K562 (cell line): ENCODE results near the gene SLC35E1. TPM values are rescaled to one million over a fixed set of nuclear protein-coding genes. Genes with fewer than 3 reads are reported as not detected.

Experiments
- ATAC-seq: fragments of 200-7000 bp; cut with Tn5 transposase; 3 replicates; pipeline ENCODE4 v1.9.1; 2020; ENCODE audit warnings: moderate library complexity
- BruUV-seq: library from RNA; stranded (reverse); fragments of 400-500 nt; replicated peaks from 2 replicates; lab custom pipeline; 2021; lab: Mats Ljungman, UMichigan
- CTCF ChIA-PET: fragments of 300-600 bp; formaldehyde crosslinking; extraction: SDS; loops from one replicate; lab custom pipeline; 2021; ENCODE audit warnings: low intra/inter-chr PET ratio; lab: Yijun Ruan, JAX
- POLR2A ChIA-PET: fragments of 300-600, 350-650 bp; sonication (Branson Sonifier 250); formaldehyde crosslinking; extraction: SDS; loops from one replicate; lab custom pipeline; 2021; ENCODE audit warnings: antibody characterized with exemption, inconsistent platforms; lab: Yijun Ruan, JAX
- DNase-seq, 4 experiments: peaks; one replicate each; pipeline versions ENCODE4 v3.0.0 to v3.0.0-alpha.2; 2011 to 2018; ENCODE audit warnings: low spot score in 3 of 4, mixed read lengths in 3 of 4; ENCODE audit errors: extremely low read depth in 1 of 4
- FAIRE-seq: peaks from 2 replicates; lab custom pipeline; 2011; peaks lifted over from hg19 to GRCh38; lab: Jason Lieb, UNC
- H2AFZ ChIP-seq: 2 replicates; pipeline ENCODE4 v1.6.0; 2011; ENCODE audit warnings: low read depth, low read length, control low read depth, inconsistent platforms
- H3K27ac ChIP-seq: fragments of 200-600 bp; 3 replicates; pipeline ENCODE4 v1.8.0; 2011; ENCODE audit warnings: low read depth, mild to moderate bottlenecking, control low read depth, inconsistent platforms, low read length, moderate library complexity, mixed read lengths; ENCODE audit errors: extremely low read depth
- H3K27me3 ChIP-seq, 2 experiments: fragments of 300-600 bp in 1 of 2; 2 replicates in 1 of 2; 3 replicates in 1 of 2; pipeline versions ENCODE4 v1.6.0 to v1.8.0; 2011; ENCODE audit warnings: inconsistent platforms in 2 of 2, low read length in 2 of 2, mild to moderate bottlenecking in 1 of 2, mixed read lengths in 1 of 2, moderate library complexity in 1 of 2; ENCODE audit not compliant: control insufficient read depth in 2 of 2, insufficient read depth in 2 of 2
- H3K36me3 ChIP-seq: fragments of 300-600 bp; 3 replicates; pipeline ENCODE4 v1.8.0; 2011; ENCODE audit warnings: mild to moderate bottlenecking, low read length, inconsistent platforms; ENCODE audit not compliant: control insufficient read depth, insufficient read depth
- H3K4me1 ChIP-seq, 2 experiments: fragments of 200-600 bp in 1 of 2; replicated peaks in 1 of 2; 2 replicates in 1 of 2; 3 replicates in 1 of 2; pipeline versions ENCODE4 v1.5.1 to v1.8.0; 2011; ENCODE audit warnings: inconsistent platforms in 2 of 2, low read length in 2 of 2, mild to moderate bottlenecking in 1 of 2, mixed read lengths in 1 of 2, moderate library complexity in 1 of 2; ENCODE audit not compliant: control insufficient read depth in 2 of 2, insufficient read depth in 2 of 2
- H3K4me2 ChIP-seq: 2 replicates; pipeline ENCODE4 v1.6.1; 2011; ENCODE audit warnings: low read length, control low read depth, inconsistent platforms, mixed read lengths; ENCODE audit not compliant: insufficient read depth
- H3K4me3 ChIP-seq: fragments of 200-600 bp; sonication (generic), shearing (Covaris generic); 2 replicates; pipeline ENCODE4 v1.5.1; 2016; ENCODE audit warnings: control low read depth, inconsistent platforms
- H3K79me2 ChIP-seq: fragments of 200-600 bp; 3 replicates; pipeline ENCODE4 v1.8.0; 2011; ENCODE audit warnings: low read length, inconsistent platforms; ENCODE audit not compliant: control insufficient read depth, insufficient read depth
- H3K9ac ChIP-seq, 2 experiments: 2 replicates each; pipeline versions ENCODE4 v1.6.0 to v1.6.1; 2011; ENCODE audit warnings: low read depth in 2 of 2, low read length in 2 of 2, control low read depth in 1 of 2, inconsistent platforms in 1 of 2, mild to moderate bottlenecking in 1 of 2, mixed read lengths in 1 of 2; ENCODE audit not compliant: insufficient read depth in 1 of 2
- H3K9me1 ChIP-seq: one replicate; pipeline ENCODE4 v1.6.0; 2011; ENCODE audit warnings: inconsistent platforms, mild to moderate bottlenecking, low read length, moderate library complexity; ENCODE audit not compliant: control insufficient read depth, insufficient read depth
- H3K9me3 ChIP-seq: replicated peaks from 2 replicates; pipeline ENCODE4 v1.5.1; 2011; ENCODE audit warnings: low read depth, low read length, inconsistent platforms; ENCODE audit not compliant: control insufficient read depth, insufficient read depth
- H4K20me1 ChIP-seq: replicated peaks from 2 replicates; pipeline ENCODE4 v1.6.1; 2011; ENCODE audit warnings: low read length, inconsistent platforms, mixed read lengths; ENCODE audit not compliant: control insufficient read depth, insufficient read depth
- CBX3 ChIP-seq, 2 experiments: IDR thresholded peaks; 1 replicate in 1 of 2; 2 replicates in 1 of 2; pipeline ENCODE4 v1.6.1; 2012; ENCODE audit warnings: inconsistent platforms in 2 of 2, low read length in 2 of 2, borderline replicate concordance in 1 of 2, control low read depth in 1 of 2
- CXXC5 ChIP-seq: fragments of 250-450 bp; sonication (Bioruptor Pico); IDR thresholded peaks from 2 replicates; pipeline ENCODE4 v1.8.0; 2022; ENCODE audit warnings: inconsistent platforms, mild to moderate bottlenecking, moderate library complexity
- MXI1 ChIP-seq: IDR thresholded peaks from 2 replicates; pipeline ENCODE4 v1.6.1; 2011; ENCODE audit warnings: low read depth, mild to moderate bottlenecking, improper control_type of control experiment, low read length
- NONO ChIP-seq, 2 experiments: fragments of 200-400 bp in 1 of 2; fragments of 450-650 bp in 1 of 2; formaldehyde crosslinking in 1 of 2; IDR thresholded peaks; 2 replicates each; pipeline ENCODE4 v1.6.1; 2017; ENCODE audit warnings: low read depth in 2 of 2, mild to moderate bottlenecking in 2 of 2, moderate library complexity in 2 of 2, low read length in 1 of 2
- PHB ChIP-seq: fragments of 250-450 bp; sonication (Bioruptor Pico); IDR thresholded peaks from 2 replicates; pipeline ENCODE4 v1.5.0; 2021
- TCF3 ChIP-seq: sonication (generic); formaldehyde crosslinking; IDR thresholded peaks from 2 replicates; pipeline ENCODE4 v1.4.0; 2020; ENCODE audit warnings: mild to moderate bottlenecking, missing genetic modification reagents
- ZNF431 ChIP-seq: sonication (generic); formaldehyde crosslinking; IDR thresholded peaks from 2 replicates; pipeline ENCODE4 v1.8.0; 2022; ENCODE audit warnings: mild to moderate bottlenecking, missing genetic modification reagents
- WGBS: fragments of 100-300 bp; shearing (Covaris generic); methylation state at CpG from one replicate; pipeline ENCODE4 v1.1.6; 2016; ENCODE audit warnings: low coverage, mixed read lengths; ENCODE audit not compliant: insufficient coverage; ENCODE audit errors: missing lambda C conversion rate; 5-methylcytosine and 5-hydroxymethylcytosine counted together
- in situ Hi-C: fragments of 300-500 bp; cut with MboI; formaldehyde crosslinking; loops from 4 replicates; pipeline ENCODE4 v1.15.0; 2018; ENCODE audit warnings: inconsistent platforms, mixed read lengths
- intact Hi-C: fragments of 100-400 bp; cut with micrococcal nuclease; formaldehyde crosslinking; loops from 2 replicates; pipeline ENCODE4 v1.14.2; 2022
- polyA plus RNA-seq, 8 experiments: library from polyadenylated mRNA; depleted of rRNA in 4 of 8; stranded (reverse) in 5 of 8; unstranded in 3 of 8; fragments of >200 nt; fragmentation: Nextera tagmentation in 2 of 8; fragmentation: Illumina TruSeq in 1 of 8; extraction: Ambion mirVana in 2 of 8; extraction: Trizol in 1 of 8; gene quantifications; 2 replicates each; pipeline versions ENCODE4 v1.2.1 to v1.2.3, GENCODE V29; 2011 to 2014; ENCODE audit warnings: inconsistent platforms in 1 of 8, missing spikeins in 1 of 8
- total RNA-seq, 7 experiments: library from RNA; depleted of rRNA in 6 of 7; stranded (reverse); fragments of >200 nt in 6 of 7; fragmentation: Illumina TruSeq in 2 of 7; extraction: Trizol in 2 of 7; gene quantifications; 2 replicates each; pipeline versions ENCODE4 v1.2.1 to v1.2.3, GENCODE V29; 2011 to 2021; ENCODE audit warnings: low replicate concordance in 1 of 7
- TF ChIP-seq, protein P1 (sequence below): fragments of 450-650 bp; formaldehyde crosslinking; IDR thresholded peaks from 2 replicates; pipeline ENCODE4 v1.4.0; 2020; ENCODE audit warnings: mild to moderate bottlenecking, moderate library complexity
- TF ChIP-seq, protein P2 (sequence below): fragments of 450-650 bp; IDR thresholded peaks from 2 replicates; pipeline ENCODE4 v1.6.1; 2018; ENCODE audit not compliant: partially characterized antibody

The SLC35E1 gene
- total and polyA plus RNA-seq, 9 of the 15 experiments (the other 6 are each of a cell fraction or from before 2014, with no cell fraction given): 15.0 to 40.1 (median 25.7) TPM

GRCh38 chr19:16593181-16593580 is 21.0 kb upstream of the SLC35E1 start:
- H3K9me1 ChIP-seq: peaks cover 3% of the 10 kb centered on the region
- ChIA-PET POLR2A (interaction anchor here (0.7 kb wide), 2 partner anchors 21 to 655 kb away, joined by 3 to 4 read pairs; no protein-coding TSS in a partner anchor), CTCF (no interaction called here)
- no peak overlapping the region for H3K4me2 ChIP-seq
- peak overlapping the region in 1 of 2 experiments; percentile 37; a peak in 2 of 4 replicates for H3K9ac ChIP-seq
- intact Hi-C loops: no loop called here
- WGBS: 89% methylated on average over 4 of the region's 4 CpGs
- H3K27ac ChIP-seq: no peak overlapping the region
- peaks cover 85% of the 10 kb centered on the region for H4K20me1 ChIP-seq
- H3K79me2 ChIP-seq: peaks cover 94% of the 10 kb centered on the region
- in situ Hi-C loops: no loop called here
- FAIRE-seq: no peak
- H3K4me1 ChIP-seq: peaks cover 21 to 37% of the 10 kb centered on the region in 2 experiments
- H3K36me3 ChIP-seq: peaks cover 6% of the 10 kb centered on the region; the same call in 2 of the 3 replicates
- TF ChIP-seq, protein P1, sequence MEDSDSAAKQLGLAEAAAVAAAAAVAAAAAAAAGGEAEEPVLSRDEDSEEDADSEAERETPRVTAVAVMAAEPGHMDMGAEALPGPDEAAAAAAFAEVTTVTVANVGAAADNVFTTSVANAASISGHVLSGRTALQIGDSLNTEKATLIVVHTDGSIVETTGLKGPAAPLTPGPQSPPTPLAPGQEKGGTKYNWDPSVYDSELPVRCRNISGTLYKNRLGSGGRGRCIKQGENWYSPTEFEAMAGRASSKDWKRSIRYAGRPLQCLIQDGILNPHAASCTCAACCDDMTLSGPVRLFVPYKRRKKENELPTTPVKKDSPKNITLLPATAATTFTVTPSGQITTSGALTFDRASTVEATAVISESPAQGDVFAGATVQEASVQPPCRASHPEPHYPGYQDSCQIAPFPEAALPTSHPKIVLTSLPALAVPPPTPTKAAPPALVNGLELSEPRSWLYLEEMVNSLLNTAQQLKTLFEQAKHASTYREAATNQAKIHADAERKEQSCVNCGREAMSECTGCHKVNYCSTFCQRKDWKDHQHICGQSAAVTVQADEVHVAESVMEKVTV (CRISPR knock-in tag): no peak
- TF ChIP-seq, protein P2, sequence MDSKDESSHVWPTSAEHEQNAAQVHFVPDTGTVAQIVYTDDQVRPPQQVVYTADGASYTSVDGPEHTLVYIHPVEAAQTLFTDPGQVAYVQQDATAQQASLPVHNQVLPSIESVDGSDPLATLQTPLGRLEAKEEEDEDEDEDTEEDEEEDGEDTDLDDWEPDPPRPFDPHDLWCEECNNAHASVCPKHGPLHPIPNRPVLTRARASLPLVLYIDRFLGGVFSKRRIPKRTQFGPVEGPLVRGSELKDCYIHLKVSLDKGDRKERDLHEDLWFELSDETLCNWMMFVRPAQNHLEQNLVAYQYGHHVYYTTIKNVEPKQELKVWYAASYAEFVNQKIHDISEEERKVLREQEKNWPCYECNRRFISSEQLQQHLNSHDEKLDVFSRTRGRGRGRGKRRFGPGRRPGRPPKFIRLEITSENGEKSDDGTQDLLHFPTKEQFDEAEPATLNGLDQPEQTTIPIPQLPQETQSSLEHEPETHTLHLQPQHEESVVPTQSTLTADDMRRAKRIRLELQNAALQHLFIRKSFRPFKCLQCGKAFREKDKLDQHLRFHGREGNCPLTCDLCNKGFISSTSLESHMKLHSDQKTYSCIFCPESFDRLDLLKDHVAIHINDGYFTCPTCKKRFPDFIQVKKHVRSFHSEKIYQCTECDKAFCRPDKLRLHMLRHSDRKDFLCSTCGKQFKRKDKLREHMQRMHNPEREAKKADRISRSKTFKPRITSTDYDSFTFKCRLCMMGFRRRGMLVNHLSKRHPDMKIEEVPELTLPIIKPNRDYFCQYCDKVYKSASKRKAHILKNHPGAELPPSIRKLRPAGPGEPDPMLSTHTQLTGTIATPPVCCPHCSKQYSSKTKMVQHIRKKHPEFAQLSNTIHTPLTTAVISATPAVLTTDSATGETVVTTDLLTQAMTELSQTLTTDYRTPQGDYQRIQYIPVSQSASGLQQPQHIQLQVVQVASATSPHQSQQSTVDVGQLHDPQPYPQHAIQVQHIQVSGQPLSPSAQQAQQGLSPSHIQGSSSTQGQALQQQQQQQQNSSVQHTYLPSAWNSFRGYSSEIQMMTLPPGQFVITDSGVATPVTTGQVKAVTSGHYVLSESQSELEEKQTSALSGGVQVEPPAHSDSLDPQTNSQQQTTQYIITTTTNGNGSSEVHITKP: no peak
- TF ChIP-seq TCF3 (CRISPR knock-in tag) (no peak), ZNF431 (CRISPR knock-in tag) (no peak), PHB (CRISPR knock-in tag) (no peak), CBX3 (IDR thresholded peaks at IDR 0.05; ENCODE audit: borderline replicate concordance in 1 of 2, low read length in 2 of 2) (no peak), NONO (IDR thresholded peaks at IDR 0.05; ENCODE audit: low read depth in 2 of 2, low read length in 1 of 2) (no peak), MXI1 (no peak), CXXC5 (no peak)
- DNase-seq: no peak
- no peak for ATAC-seq
- no TSS peak for BruUV-seq
- H3K9me3 ChIP-seq: no peaks in the 10 kb centered on the region
- H3K4me3 ChIP-seq: no peak overlapping the region
- H2AFZ ChIP-seq: no peak overlapping the region
- H3K27me3 ChIP-seq: no peaks in the 10 kb centered on the region
